Liver (tissue), 9 donors: Measurements from ENCODE around the gene PVALEF. TPM values are rescaled to one million over a fixed set of nuclear protein-coding genes. Genes with fewer than 3 reads are reported as not detected.

Experiments used
- DNase-seq: peaks from one replicate; pipeline ENCODE4 v3.0.0-alpha.2; 2017; ENCODE audit warnings: low spot score
- H3K27ac ChIP-seq, 2 donors: one replicate each; pipeline ENCODE4 v1.7.0; 2013; ENCODE audit warnings: inconsistent platforms in 2 of 2, low read length in 2 of 2, control low read depth in 1 of 2, low read depth in 1 of 2, mild to moderate bottlenecking in 1 of 2
- H3K27me3 ChIP-seq, 4 donors: one replicate each; pipeline versions ENCODE4 v1.6.1 to v1.7.0; 2013; ENCODE audit warnings: low read length in 3 of 4, inconsistent platforms in 1 of 4, mild to moderate bottlenecking in 1 of 4, moderate library complexity in 1 of 4; ENCODE audit not compliant: control insufficient read depth in 4 of 4, insufficient read depth in 4 of 4
- H3K36me3 ChIP-seq, 4 donors: one replicate each; pipeline versions ENCODE4 v1.6.1 to v1.7.0; 2013; ENCODE audit warnings: low read length in 3 of 4, mild to moderate bottlenecking in 3 of 4, low read depth in 1 of 4, moderate library complexity in 1 of 4; ENCODE audit not compliant: control insufficient read depth in 4 of 4, insufficient read depth in 3 of 4
- H3K4me1 ChIP-seq, 4 donors: one replicate each; pipeline versions ENCODE4 v1.6.1 to v1.7.0; 2013; ENCODE audit warnings: low read length in 3 of 4, mild to moderate bottlenecking in 3 of 4, moderate library complexity in 1 of 4; ENCODE audit not compliant: control insufficient read depth in 4 of 4, insufficient read depth in 4 of 4
- H3K4me3 ChIP-seq, 3 donors: one replicate each; pipeline versions ENCODE4 v1.6.1 to v1.7.0; 2013; ENCODE audit warnings: low read length in 3 of 3, control low read depth in 1 of 3, low read depth in 1 of 3, mild to moderate bottlenecking in 1 of 3
- H3K9ac ChIP-seq, 2 donors: one replicate each; pipeline ENCODE4 v1.7.0; 2013; ENCODE audit warnings: low read length in 2 of 2, mild to moderate bottlenecking in 2 of 2, moderate library complexity in 2 of 2, control low read depth in 1 of 2, low read depth in 1 of 2
- H3K9me3 ChIP-seq, 4 donors: one replicate each; pipeline versions ENCODE4 v1.6.1 to v1.7.0; 2013; ENCODE audit warnings: low read length in 3 of 4; ENCODE audit not compliant: control insufficient read depth in 4 of 4
- ATF3 ChIP-seq: IDR thresholded peaks from 2 replicates; pipeline ENCODE4 v1.6.1; 2016; ENCODE audit warnings: antibody characterized with exemption
- CTCF ChIP-seq: fragments of 150-350 bp; IDR thresholded peaks from 2 replicates; pipeline ENCODE4 v1.5.1; 2017; ENCODE audit warnings: improper control_type of control experiment, low read depth, low read length; ENCODE audit not compliant: missing input control
- EGR1 ChIP-seq, 2 donors: IDR thresholded peaks; 2 replicates each; pipeline ENCODE4 v1.6.1; 2016 to 2018; ENCODE audit warnings: antibody characterized with exemption in 2 of 2, low read depth in 2 of 2
- FOXA1 ChIP-seq: IDR thresholded peaks from 2 replicates; pipeline ENCODE4 v1.6.1; 2016; ENCODE audit warnings: antibody characterized with exemption
- FOXA2 ChIP-seq: IDR thresholded peaks from 2 replicates; pipeline ENCODE4 v1.6.1; 2016; ENCODE audit warnings: antibody characterized with exemption
- GABPA ChIP-seq, 2 donors: IDR thresholded peaks in 1 of 2; conservative IDR thresholded peaks in 1 of 2; 2 replicates each; pipeline ENCODE4 v1.6.1; 2016; ENCODE audit warnings: antibody characterized with exemption in 2 of 2, mild to moderate bottlenecking in 1 of 2, moderate library complexity in 1 of 2
- HNF4A ChIP-seq, 2 donors: conservative IDR thresholded peaks; 2 replicates each; pipeline ENCODE4 v1.6.1; 2016; ENCODE audit warnings: antibody characterized with exemption in 2 of 2, mild to moderate bottlenecking in 2 of 2
- HNF4G ChIP-seq: IDR thresholded peaks from 2 replicates; pipeline ENCODE4 v1.6.1; 2016; ENCODE audit warnings: antibody characterized with exemption
- JUND ChIP-seq, 2 donors: IDR thresholded peaks; 2 replicates each; pipeline ENCODE4 v1.6.1; 2016; ENCODE audit warnings: antibody characterized with exemption in 2 of 2
- MAX ChIP-seq: IDR thresholded peaks from 2 replicates; pipeline ENCODE4 v1.6.1; 2016; ENCODE audit warnings: antibody characterized with exemption
- NR2F2 ChIP-seq: IDR thresholded peaks from 2 replicates; pipeline ENCODE4 v1.6.1; 2016; ENCODE audit warnings: antibody characterized with exemption
- RAD21 ChIP-seq, 2 donors: IDR thresholded peaks; 2 replicates each; pipeline ENCODE4 v1.6.1; 2016; ENCODE audit warnings: antibody characterized with exemption in 2 of 2, mild to moderate bottlenecking in 2 of 2
- REST ChIP-seq: IDR thresholded peaks from 2 replicates; pipeline ENCODE4 v1.6.1; 2016; ENCODE audit warnings: antibody characterized with exemption, mild to moderate bottlenecking
- RXRA ChIP-seq, 2 donors: IDR thresholded peaks; 2 replicates each; pipeline ENCODE4 v1.6.1; 2017 to 2018; ENCODE audit warnings: antibody characterized with exemption in 2 of 2, mild to moderate bottlenecking in 1 of 2
- SP1 ChIP-seq: IDR thresholded peaks from 2 replicates; pipeline ENCODE4 v1.6.1; 2018; ENCODE audit warnings: antibody characterized with exemption, mild to moderate bottlenecking
- TAF1 ChIP-seq: conservative IDR thresholded peaks from 2 replicates; pipeline ENCODE4 v1.6.1; 2016; ENCODE audit warnings: antibody characterized with exemption, mild to moderate bottlenecking
- YY1 ChIP-seq: IDR thresholded peaks from 2 replicates; pipeline ENCODE4 v1.6.1; 2016; ENCODE audit warnings: antibody characterized with exemption, mild to moderate bottlenecking
- ZBTB33 ChIP-seq: IDR thresholded peaks from 2 replicates; pipeline ENCODE4 v1.6.1; 2016; ENCODE audit warnings: antibody characterized with exemption
- WGBS: extraction: QIAGEN DNeasy Blood & Tissue Kit; methylation state at CpG from one replicate; pipeline ENCODE4 v1.1.7; 2013; 5-methylcytosine and 5-hydroxymethylcytosine counted together
- polyA plus RNA-seq, 2 donors: library from polyadenylated mRNA; stranded (reverse) in 1 of 2; unstranded in 1 of 2; fragments of 200-250 nt in 1 of 2; fragments of >200 nt in 1 of 2; fragmentation: Nextera tagmentation in 1 of 2; extraction: Ambion mirVana in 1 of 2; gene quantifications; one replicate each; pipeline versions ENCODE4 v1.2.1 to v1.2.3, GENCODE V29; 2013 to 2015
- total RNA-seq, 2 donors: library from RNA; depleted of rRNA; stranded (reverse); fragments of >200 nt; gene quantifications; one replicate each; pipeline ENCODE4 v1.2.3, GENCODE V29; 2014
- donor health status: healthy.
- donor health status: healthy.
- donor health status: healthy.
- donor health status: healthy.
- donor health status: healthy.

PVALEF gene
- total and polyA plus RNA-seq, 4 donors = not detected

GRCh38 chr17:81179220-81179619 lies 13.9 kb downstream of the PVALEF start (continued):
- TF ChIP-seq REST = no peak

- H3K36me3 ChIP-seq = no peaks in the 10 kb centered on the region
- no peaks in the 10 kb centered on the region for H3K4me1 ChIP-seq
- WGBS = 77% methylated on average over 12 of the region's 12 CpGs
- DNase-seq = no peak
- no peak overlapping the region for H3K27ac ChIP-seq
- H3K4me3 ChIP-seq = no peak overlapping the region
- no peak overlapping the region for H3K9ac ChIP-seq
- no peaks in the 10 kb centered on the region for H3K27me3 ChIP-seq
- H3K9me3 ChIP-seq = no peaks in the 10 kb centered on the region
- TF ChIP-seq CTCF = no peak
- no peak for TF ChIP-seq EGR1 (IDR thresholded peaks at IDR 0.05; ENCODE audit: low read depth in 2 of 2)
- TF ChIP-seq RXRA (IDR thresholded peaks at IDR 0.05) = no peak
- no peak for TF ChIP-seq FOXA2
- no peak for TF ChIP-seq ATF3
- TF ChIP-seq REST = no peak
- TF ChIP-seq YY1 = no peak
- TF ChIP-seq TAF1 = no peak
- TF ChIP-seq FOXA1 = no peak
- TF ChIP-seq MAX = no peak
- TF ChIP-seq ZBTB33 = no peak
- TF ChIP-seq HNF4G = no peak
- TF ChIP-seq RAD21 (IDR thresholded peaks at IDR 0.05) = no peak
- TF ChIP-seq NR2F2 = no peak
- no peak for TF ChIP-seq JUND (IDR thresholded peaks at IDR 0.05)
- TF ChIP-seq SP1 = no peak
- no peak for TF ChIP-seq GABPA (IDR thresholded peaks at IDR 0.05 in 1 of 2, conservative IDR thresholded peaks at IDR 0.05 in 1 of 2)
- no peak for TF ChIP-seq HNF4A (conservative IDR thresholded peaks at IDR 0.05)
Observed at GRCh38 chr17:81179861-81180260, 14.6 kb downstream of the PVALEF start.
